Thyroid gland (tissue), 4 donors: Measurements from ENCODE around the gene DOK3. TPM values are rescaled to one million over a fixed set of nuclear protein-coding genes. Genes with fewer than 3 reads are reported as not detected.
"Not testable (repeated sequence)": the region's sequence is repeated elsewhere in the genome, so short reads cannot be mapped to it uniquely, and the experiment has no call there.

Experiments used
- DNase-seq, 2 donors: peaks; one replicate each; pipeline ENCODE4 v3.0.0-alpha.2; 2019
- H3K27ac ChIP-seq, 3 donors: fragments of 200-600 bp; sonication (generic); 1 replicate in 2 of 3; 2 replicates in 1 of 3; pipeline ENCODE4 v1.5.1; 2016 to 2019; ENCODE audit warnings: mild to moderate bottlenecking in 1 of 3, moderate library complexity in 1 of 3
- H3K27me3 ChIP-seq: fragments of 200-600 bp; sonication (generic); one replicate; pipeline ENCODE4 v1.5.1; 2019
- H3K36me3 ChIP-seq, 2 donors: fragments of 200-600 bp; sonication (generic); one replicate each; pipeline ENCODE4 v1.5.1; 2016 to 2019
- H3K4me1 ChIP-seq, 2 donors: fragments of 200-600 bp; sonication (generic); one replicate each; pipeline ENCODE4 v1.5.1; 2017 to 2019
- H3K4me3 ChIP-seq, 3 donors: fragments of 200-600 bp; sonication (generic); replicated peaks in 1 of 3; 1 replicate in 2 of 3; 2 replicates in 1 of 3; pipeline ENCODE4 v1.5.1; 2016; ENCODE audit warnings: mild to moderate bottlenecking in 1 of 3
- H3K9me3 ChIP-seq: fragments of 200-600 bp; sonication (generic); one replicate; pipeline ENCODE4 v1.5.1; 2017
- POLR2A ChIP-seq, 2 donors: fragments of 450-650 bp; IDR thresholded peaks; one replicate each; pipeline ENCODE4 v1.6.1; 2017; ENCODE audit warnings: antibody characterized with exemption in 2 of 2, mild to moderate bottlenecking in 2 of 2, moderate library complexity in 1 of 2
- whole genome bisulfite sequencing, 2 donors: methylation state at CpG; one replicate each; pipeline ENCODE4 v1.1.5; 2017; 5-methylcytosine and 5-hydroxymethylcytosine counted together
- intact Hi-C: fragments of 100-400 bp; cut with DNase I; formaldehyde crosslinking; loops from one replicate; pipeline ENCODE4 v1.15.1; 2023
- total RNA-seq, 4 donors: library from RNA; depleted of rRNA; stranded (reverse); fragments of >200 nt; gene quantifications; one replicate each; pipeline ENCODE4 v1.2.3, GENCODE V29; 2016
- TF ChIP-seq, protein P1 (sequence below), 6 experiments: fragments of 200-600 bp in 3 of 6; fragments of 450-650 bp in 3 of 6; sonication (generic) in 3 of 6; IDR thresholded peaks; one replicate each; pipeline ENCODE4 v1.5.1; 2016 to 2019; ENCODE audit warnings: antibody characterized with exemption in 6 of 6, mild to moderate bottlenecking in 2 of 6, inconsistent platforms in 1 of 6, moderate library complexity in 1 of 6

DOK3 gene
- total RNA-seq, 4 donors from 2014 or later, result 2.0 to 5.9 (median 3.5) TPM

DNA sequence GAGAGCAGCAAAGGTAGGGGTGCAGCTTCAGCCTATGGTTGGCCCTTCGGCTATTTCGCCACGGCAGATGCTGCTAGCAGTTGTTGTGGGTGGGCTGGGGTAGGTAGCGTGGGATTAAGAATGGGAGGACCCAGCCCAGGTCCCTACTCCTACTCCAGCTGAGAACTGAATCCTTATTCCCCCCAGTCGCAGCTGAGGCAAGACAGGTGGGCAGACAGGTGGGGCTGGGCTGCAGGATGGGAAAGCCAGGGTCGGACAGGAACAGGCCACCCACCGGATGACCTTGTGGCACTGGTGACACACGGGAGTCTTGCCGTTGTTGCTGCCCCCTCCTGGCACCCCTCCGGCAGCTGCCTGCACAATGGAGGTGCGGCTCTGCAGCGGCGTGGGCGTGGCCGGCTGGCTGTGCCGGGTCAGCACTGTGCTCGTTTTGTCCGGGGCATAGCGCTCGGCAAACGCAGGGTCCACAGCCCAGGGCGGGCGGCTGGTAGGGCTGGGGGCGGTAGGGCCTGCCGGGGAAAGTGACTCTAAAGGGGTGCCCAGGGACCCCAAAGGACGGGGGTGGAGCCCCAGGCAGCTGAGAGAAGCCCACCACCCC is 20.4 kb downstream of the DOK3 start:
- no peak for DNase-seq
- no peaks in the 10 kb centered on the region for H3K9me3 ChIP-seq
- no peak overlapping the region for H3K4me3 ChIP-seq
- peaks cover 8 to 18% of the 10 kb centered on the region in 2 donors for H3K36me3 ChIP-seq
- TF ChIP-seq POLR2A (IDR thresholded peaks at IDR 0.05), result no peak
- H3K27ac ChIP-seq, result no peak overlapping the region
- intact Hi-C loops, result no loop called here
- WGBS, 2 donors, result 80 to 86% methylated on average over 4 to 15 of the region's 26 CpGs
- peaks cover 2 to 17% of the 10 kb centered on the region in 2 donors for H3K4me1 ChIP-seq
- no peaks in the 10 kb centered on the region for H3K27me3 ChIP-seq

DNA sequence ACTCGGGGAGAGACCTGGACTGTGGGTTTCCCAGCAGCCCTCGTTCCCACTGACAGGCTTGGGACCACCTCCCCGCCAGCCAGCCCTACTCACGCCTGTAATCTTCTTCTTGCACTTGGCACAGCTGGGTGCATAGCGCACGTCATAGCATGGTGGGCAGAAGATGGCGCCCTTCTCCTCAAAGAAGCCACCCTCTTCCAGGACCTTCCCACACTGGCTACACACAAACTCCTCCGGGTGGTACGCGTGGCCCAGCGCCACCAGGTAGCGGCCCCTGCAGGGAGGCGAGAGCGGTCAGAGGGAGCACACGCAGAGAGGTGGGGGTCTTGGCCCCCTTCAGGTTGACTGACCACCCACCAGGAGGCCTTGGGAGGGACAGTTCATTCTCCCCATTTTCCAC is 21.7 kb downstream of the DOK3 start:
- Histone ChIP-seq H3K36me3 (peaks cover 8 to 18% of the 10 kb centered on the region in 2 donors), H3K27me3 (no peaks in the 10 kb centered on the region), H3K4me1 (peaks cover 0 to 5% of the 10 kb centered on the region in 2 donors), H3K4me3 (no peak overlapping the region), H3K27ac (no peak overlapping the region), H3K9me3 (no peaks in the 10 kb centered on the region)
- intact Hi-C loops, result no loop called here
- TF ChIP-seq, protein P1, sequence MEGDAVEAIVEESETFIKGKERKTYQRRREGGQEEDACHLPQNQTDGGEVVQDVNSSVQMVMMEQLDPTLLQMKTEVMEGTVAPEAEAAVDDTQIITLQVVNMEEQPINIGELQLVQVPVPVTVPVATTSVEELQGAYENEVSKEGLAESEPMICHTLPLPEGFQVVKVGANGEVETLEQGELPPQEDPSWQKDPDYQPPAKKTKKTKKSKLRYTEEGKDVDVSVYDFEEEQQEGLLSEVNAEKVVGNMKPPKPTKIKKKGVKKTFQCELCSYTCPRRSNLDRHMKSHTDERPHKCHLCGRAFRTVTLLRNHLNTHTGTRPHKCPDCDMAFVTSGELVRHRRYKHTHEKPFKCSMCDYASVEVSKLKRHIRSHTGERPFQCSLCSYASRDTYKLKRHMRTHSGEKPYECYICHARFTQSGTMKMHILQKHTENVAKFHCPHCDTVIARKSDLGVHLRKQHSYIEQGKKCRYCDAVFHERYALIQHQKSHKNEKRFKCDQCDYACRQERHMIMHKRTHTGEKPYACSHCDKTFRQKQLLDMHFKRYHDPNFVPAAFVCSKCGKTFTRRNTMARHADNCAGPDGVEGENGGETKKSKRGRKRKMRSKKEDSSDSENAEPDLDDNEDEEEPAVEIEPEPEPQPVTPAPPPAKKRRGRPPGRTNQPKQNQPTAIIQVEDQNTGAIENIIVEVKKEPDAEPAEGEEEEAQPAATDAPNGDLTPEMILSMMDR (IDR thresholded peaks at IDR 0.05), result no peak
- no peak for TF ChIP-seq POLR2A (IDR thresholded peaks at IDR 0.05)
- 89 to 95% methylated on average over 13 to 14 of the region's 15 CpGs for WGBS, 2 donors
- DNase-seq, result no peak

DNA sequence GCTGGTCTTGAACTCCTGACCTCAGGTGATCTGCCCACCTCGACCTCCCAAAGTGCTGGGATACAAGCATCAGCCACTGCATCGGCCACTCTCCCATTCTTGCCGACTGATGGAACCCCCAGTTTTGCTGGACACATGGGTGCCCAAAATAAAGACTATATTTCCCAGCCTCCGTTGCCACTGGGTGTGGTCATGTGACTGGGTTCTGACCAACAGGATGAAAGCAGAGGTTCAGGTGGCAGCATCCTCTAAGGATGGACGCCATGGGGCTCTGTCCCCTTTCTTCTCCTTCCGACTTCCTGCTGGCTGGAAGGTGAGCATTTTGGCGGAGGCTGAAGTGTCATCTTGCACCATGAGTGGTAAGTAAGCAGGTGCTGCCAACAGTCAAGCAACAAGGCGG is 22.5 kb downstream of the DOK3 start:
- no peaks in the 10 kb centered on the region for H3K9me3 ChIP-seq
- 94% methylated on average over 8 of the region's 8 CpGs for WGBS, 2 donors
- H3K4me3 ChIP-seq, result no peak overlapping the region
- DNase-seq, result no peak
- no peak overlapping the region for H3K27ac ChIP-seq
- intact Hi-C loops, result no loop called here
- no peaks in the 10 kb centered on the region for H3K27me3 ChIP-seq
- TF ChIP-seq, protein P1 (IDR thresholded peaks at IDR 0.05), result no peak
- TF ChIP-seq POLR2A (IDR thresholded peaks at IDR 0.05), result no peak
- H3K4me1 ChIP-seq, result no peaks in the 10 kb centered on the region
- H3K36me3 ChIP-seq, result peaks cover 8 to 18% of the 10 kb centered on the region in 2 donors

DNA sequence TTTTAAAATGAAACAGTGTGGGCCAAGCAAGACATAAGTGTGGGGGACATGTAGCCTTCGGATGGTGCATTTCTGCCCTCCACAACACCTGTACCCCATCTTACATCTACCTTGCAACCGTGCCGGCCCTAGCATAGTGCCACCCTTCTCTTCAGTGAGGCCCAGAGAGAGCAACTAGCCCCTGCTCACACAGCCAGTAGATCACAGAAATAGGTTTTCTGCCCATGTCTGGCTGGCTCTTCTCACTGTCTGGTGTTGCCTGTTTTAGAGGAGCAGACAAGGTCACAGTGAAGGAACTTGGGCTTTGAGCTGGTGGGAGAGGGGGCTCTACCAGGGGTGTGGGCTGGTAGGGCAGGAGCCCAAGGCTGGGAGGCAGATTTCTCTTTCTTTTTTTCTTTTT is 23.4 kb downstream of the DOK3 start:
- H3K4me3 ChIP-seq, result no peak overlapping the region
- H3K27ac ChIP-seq, result no peak overlapping the region
- intact Hi-C loops, result no loop called here
- 88 to 98% methylated on average over 3 of the region's 3 CpGs for WGBS, 2 donors
- H3K9me3 ChIP-seq, result no peaks in the 10 kb centered on the region
- no peaks in the 10 kb centered on the region for H3K4me1 ChIP-seq
- TF ChIP-seq, protein P1 (IDR thresholded peaks at IDR 0.05), result no peak
- no peak for TF ChIP-seq POLR2A (IDR thresholded peaks at IDR 0.05)
- peaks cover 8 to 18% of the 10 kb centered on the region in 2 donors for H3K36me3 ChIP-seq
- no peaks in the 10 kb centered on the region for H3K27me3 ChIP-seq
- no peak for DNase-seq

DNA sequence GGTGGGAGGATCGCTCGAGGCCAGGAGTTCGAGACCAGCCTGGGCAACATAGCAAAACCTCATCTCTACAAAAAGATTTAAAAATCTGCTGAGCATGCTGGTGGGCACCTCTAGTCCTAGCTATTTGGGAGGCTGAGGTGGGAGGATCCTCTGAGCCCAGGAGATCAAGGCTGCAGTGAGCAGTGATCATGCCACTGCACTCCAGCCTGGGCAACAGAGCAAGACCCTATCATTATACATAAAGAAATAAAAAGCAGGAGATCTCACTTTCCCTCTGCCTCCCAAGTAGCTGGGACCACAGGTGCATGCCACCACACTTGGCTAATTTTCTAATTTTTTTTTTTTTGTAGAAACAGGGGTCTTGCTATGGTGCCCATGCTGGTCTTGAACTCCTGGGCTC is 23.9 kb downstream of the DOK3 start:
- H3K9me3 ChIP-seq, DNase-seq, H3K27ac ChIP-seq, H3K4me3 ChIP-seq, H3K27me3 ChIP-seq, H3K4me1 ChIP-seq, intact Hi-C loops: not testable (repeated sequence)
- 85 to 95% methylated on average over 3 of the region's 3 CpGs for WGBS, 2 donors
- peaks cover 8 to 18% of the 10 kb centered on the region in 2 donors for H3K36me3 ChIP-seq

DNA sequence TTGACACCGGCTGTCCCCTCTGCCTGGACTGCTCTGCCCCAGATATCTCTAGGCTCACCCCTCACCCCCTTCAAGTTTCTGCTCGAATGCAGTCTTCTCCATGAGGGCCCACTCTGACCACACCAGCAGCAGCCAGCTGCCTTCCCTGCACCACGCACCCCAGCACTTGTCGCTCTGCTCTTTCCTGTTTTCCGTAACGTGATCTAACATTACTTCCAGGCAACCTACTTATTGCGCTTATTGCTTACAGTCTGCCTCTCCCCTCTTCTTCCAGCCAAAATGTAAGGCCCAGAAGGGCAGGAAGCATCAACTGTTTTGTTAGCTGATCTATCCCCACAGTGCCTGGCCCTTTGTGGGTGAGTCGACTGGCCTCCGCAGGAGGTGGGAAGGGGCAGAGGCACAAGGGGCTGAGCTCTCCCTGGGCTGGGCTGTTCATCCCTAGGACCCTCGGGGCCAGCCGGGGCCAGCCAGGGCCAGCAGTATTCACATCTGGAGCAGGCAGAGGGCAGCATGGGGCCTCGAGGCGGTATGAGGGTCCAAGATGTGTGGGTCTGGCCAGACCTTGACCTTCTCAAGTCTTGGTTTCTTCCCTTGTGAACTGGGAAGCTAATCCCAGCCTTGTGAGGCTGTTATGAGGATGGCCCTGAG is 24.6 kb downstream of the DOK3 start:
- peaks cover 8 to 14% of the 10 kb centered on the region in 2 donors for H3K36me3 ChIP-seq
- intact Hi-C loops, result no loop called here
- TF ChIP-seq, protein P1 (IDR thresholded peaks at IDR 0.05), result no peak
- TF ChIP-seq POLR2A (IDR thresholded peaks at IDR 0.05), result no peak
- 67 to 82% methylated on average over 9 to 12 of the region's 13 CpGs for WGBS, 2 donors
- DNase-seq, result no peak
- H3K4me3 ChIP-seq, result no peak overlapping the region
- no peak overlapping the region for H3K27ac ChIP-seq
- H3K4me1 ChIP-seq, result peaks cover 0 to under 1% of the 10 kb centered on the region in 2 donors
- no peaks in the 10 kb centered on the region for H3K9me3 ChIP-seq
- H3K27me3 ChIP-seq, result no peaks in the 10 kb centered on the region
